Measurements from ENCODE around the gene FNTB.
"Not testable (repeated sequence)": the region's sequence is repeated elsewhere in the genome, so short reads cannot be mapped to it uniquely, and the experiment has no call there.

FNTB gene

GRCh38 chr14:65011538-65011937 lies 24.8 kb downstream of the FNTB start:
- in situ Hi-C loops (cut with MboI; ENCODE audit: low sequenced_read_pairs): no loop called here

GRCh38 chr14:65012353-65012752 lies 25.7 kb downstream of the FNTB start:
- in situ Hi-C loops (cut with MboI; ENCODE audit: low sequenced_read_pairs): no loop called here

- in situ Hi-C loops (cut with MboI; ENCODE audit: low sequenced_read_pairs): no loop called here
Measured at GRCh38 chr14:65015391-65015790, 28.7 kb downstream of the FNTB start.

- in situ Hi-C loops (cut with MboI; ENCODE audit: low sequenced_read_pairs): no loop called here
Measured at GRCh38 chr14:65016471-65016870, 29.8 kb downstream of the FNTB start.

- in situ Hi-C loops (cut with MboI; ENCODE audit: low sequenced_read_pairs): no loop called here
Measured at GRCh38 chr14:65019944-65020566, 33.4 kb downstream of the FNTB start.

GRCh38 chr14:65024957-65025356 lies 38.3 kb downstream of the FNTB start:
- in situ Hi-C loops (cut with MboI; ENCODE audit: low sequenced_read_pairs): no loop called here

GRCh38 chr14:65025818-65026217 lies 39.1 kb downstream of the FNTB start:
- in situ Hi-C loops (cut with MboI; ENCODE audit: low sequenced_read_pairs): no loop called here

GRCh38 chr14:65026526-65026925 lies 39.8 kb downstream of the FNTB start:
- in situ Hi-C loops (cut with MboI; ENCODE audit: low sequenced_read_pairs): no loop called here

GRCh38 chr14:65027127-65027799 lies 40.6 kb downstream of the FNTB start:
- in situ Hi-C loops (cut with MboI; ENCODE audit: low sequenced_read_pairs): no loop called here

GRCh38 chr14:65028937-65029336 lies 42.2 kb downstream of the FNTB start:
- in situ Hi-C loops (cut with MboI; ENCODE audit: low sequenced_read_pairs): no loop called here

GRCh38 chr14:65031321-65031720 lies 44.6 kb downstream of the FNTB start:
- in situ Hi-C loops (cut with MboI; ENCODE audit: low sequenced_read_pairs): not testable (repeated sequence)

- in situ Hi-C loops (cut with MboI; ENCODE audit: low sequenced_read_pairs): no loop called here
Measured at GRCh38 chr14:65032319-65032718, 45.6 kb downstream of the FNTB start.

GRCh38 chr14:65033181-65033580 lies 46.5 kb downstream of the FNTB start:
- in situ Hi-C loops (cut with MboI; ENCODE audit: low sequenced_read_pairs): no loop called here

- in situ Hi-C loops (cut with MboI; ENCODE audit: low sequenced_read_pairs): no loop called here
Measured at GRCh38 chr14:65034021-65034420, 47.3 kb downstream of the FNTB start.

GRCh38 chr14:65035049-65035448 lies 48.4 kb downstream of the FNTB start:
- in situ Hi-C loops (cut with MboI; ENCODE audit: low sequenced_read_pairs): no loop called here

GRCh38 chr14:65038966-65039365 lies 52.3 kb downstream of the FNTB start:
- in situ Hi-C loops (cut with MboI; ENCODE audit: low sequenced_read_pairs): no loop called here

- in situ Hi-C loops (cut with MboI; ENCODE audit: low sequenced_read_pairs): no loop called here
Measured at GRCh38 chr14:65040666-65041433, 54.2 kb downstream of the FNTB start.

- in situ Hi-C loops (cut with MboI; ENCODE audit: low sequenced_read_pairs): no loop called here
Measured at GRCh38 chr14:65041434-65041915, 54.8 kb downstream of the FNTB start.

GRCh38 chr14:65042296-65042695 lies 55.6 kb downstream of the FNTB start:
- in situ Hi-C loops (cut with MboI; ENCODE audit: low sequenced_read_pairs): no loop called here

GRCh38 chr14:65042731-65043372 lies 56.2 kb downstream of the FNTB start:
- in situ Hi-C loops (cut with MboI; ENCODE audit: low sequenced_read_pairs): no loop called here

- in situ Hi-C loops (cut with MboI; ENCODE audit: low sequenced_read_pairs): no loop called here
Measured at GRCh38 chr14:65043893-65044595, 57.3 kb downstream of the FNTB start.
